Renal cortical epithelial cell (primary cell): Measurements from ENCODE around the gene P3H2. TPM values are rescaled to one million over a fixed set of nuclear protein-coding genes. Genes with fewer than 3 reads are reported as not detected.
"Not testable (repeated sequence)": the region's sequence is repeated elsewhere in the genome, so short reads cannot be mapped to it uniquely, and the experiment has no call there.

Experiments
- DNase-seq: peaks from one replicate; pipeline ENCODE4 v3.0.0-alpha.2; 2011; ENCODE audit warnings: low read depth
- total RNA-seq: library from RNA; depleted of rRNA; stranded (reverse); fragments of >200 nt; gene quantifications from 2 replicates; pipeline ENCODE4 v1.2.3, GENCODE V29; 2014

The P3H2 gene
- total RNA-seq, 1 donor from 2014 or later: 240 TPM

DNA sequence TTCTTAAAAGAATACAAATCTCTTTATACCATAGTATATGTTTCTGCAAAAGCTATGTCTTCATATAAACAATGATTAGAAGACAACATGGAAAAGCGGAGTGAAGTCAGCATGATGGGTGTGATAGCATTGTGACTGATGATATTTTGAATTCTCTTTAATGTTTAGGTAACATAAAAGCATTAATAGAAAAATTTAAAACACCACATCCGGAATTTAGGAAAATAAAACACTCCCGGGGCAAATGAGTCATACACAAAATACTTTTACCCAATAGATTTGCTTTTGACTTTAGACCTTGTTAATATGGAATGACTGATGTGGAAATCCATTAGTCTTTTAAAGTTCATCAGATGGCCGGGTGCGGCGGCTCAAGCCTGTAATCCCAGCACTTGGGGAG lies 134.7 kb downstream of the P3H2 start:
- no peak for DNase-seq

DNA sequence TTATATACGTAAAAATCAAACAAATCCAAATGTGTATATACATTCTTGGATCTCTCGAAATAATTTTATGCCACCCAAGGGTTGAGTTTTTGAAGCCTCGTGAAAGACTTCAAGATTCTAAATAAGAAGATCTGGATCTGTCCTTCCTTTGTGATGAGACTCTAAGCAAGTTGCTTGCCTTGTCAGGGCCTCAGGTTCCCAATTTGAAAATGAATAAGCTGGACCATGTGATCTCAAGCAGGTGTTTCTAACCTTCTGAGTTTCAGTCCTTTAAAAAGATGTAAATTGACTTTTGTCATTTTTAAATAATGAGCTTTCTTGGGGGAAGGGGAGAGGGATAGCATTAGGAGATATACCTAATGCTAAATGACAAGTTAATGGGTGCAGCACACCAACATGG lies 137.1 kb downstream of the P3H2 start:
- DNase-seq: no peak

DNA sequence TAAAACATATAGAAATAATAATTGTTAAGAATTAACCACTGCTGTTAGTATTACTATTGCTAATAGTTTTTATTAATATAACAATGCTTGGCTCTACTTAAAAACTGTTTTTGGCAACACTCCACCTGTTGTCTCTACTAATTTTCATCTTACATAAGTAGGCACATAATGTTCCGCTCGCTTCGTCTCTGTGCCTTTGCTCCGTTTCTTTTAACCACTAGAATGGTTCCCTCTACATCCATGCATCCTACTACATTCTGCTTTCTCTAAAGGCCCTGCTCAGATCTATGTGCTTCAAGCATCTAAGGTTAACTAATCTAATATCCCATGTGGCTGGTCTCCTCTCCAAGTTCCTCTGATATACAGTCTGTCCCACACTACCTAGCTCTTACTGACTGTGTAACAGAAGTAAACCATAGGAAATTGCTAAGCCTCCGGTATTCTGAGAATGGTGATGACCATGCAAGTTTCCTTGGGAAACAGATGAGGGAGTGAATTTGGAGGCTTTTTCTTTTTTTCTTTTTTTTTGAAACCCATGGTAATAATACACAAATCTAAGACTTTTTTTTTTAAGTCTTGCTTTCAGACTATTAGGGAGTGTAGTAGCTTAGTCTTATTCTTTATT lies 138.3 kb downstream of the P3H2 start:
- DNase-seq: no peak

DNA sequence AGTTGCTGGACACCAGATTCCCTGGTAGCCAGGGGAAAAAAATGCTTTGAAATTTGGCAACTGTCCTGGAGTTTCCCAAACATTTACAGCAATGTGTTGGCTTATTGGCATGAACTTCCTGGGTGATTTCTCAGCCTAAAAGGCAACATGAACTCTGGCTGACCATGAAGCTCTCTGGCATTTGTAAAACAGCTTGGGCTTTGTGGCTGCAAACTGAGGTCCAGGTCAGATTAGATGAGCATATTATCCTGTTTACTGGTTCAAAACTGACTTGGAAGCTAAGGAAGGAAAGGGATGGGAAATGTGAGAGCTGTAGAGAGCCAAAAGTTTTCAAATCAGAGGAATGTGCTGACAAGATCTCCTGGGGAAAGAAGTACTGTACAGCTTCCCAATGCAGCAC lies 139.0 kb downstream of the P3H2 start:
- peak; percentile 94 for DNase-seq

DNA sequence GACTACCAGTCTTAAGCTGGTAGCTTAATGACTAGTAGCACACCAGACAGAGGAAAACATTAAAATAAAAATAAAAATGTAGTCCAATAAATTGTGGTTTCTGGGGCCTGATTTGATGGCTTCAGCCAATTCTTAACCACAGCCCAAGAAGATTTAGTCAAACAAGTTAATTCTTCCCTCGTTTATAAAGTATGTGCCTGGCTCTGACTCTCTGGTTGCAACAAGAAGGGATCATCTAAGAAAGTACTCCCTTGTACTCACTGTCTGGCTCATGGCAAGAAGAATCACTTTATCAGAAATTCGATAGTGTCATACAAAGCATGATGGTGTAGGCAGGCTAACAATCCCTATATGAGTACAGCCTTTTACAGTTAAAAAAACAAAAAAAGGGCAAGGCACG lies 141.9 kb downstream of the P3H2 start:
- no peak for DNase-seq

DNA sequence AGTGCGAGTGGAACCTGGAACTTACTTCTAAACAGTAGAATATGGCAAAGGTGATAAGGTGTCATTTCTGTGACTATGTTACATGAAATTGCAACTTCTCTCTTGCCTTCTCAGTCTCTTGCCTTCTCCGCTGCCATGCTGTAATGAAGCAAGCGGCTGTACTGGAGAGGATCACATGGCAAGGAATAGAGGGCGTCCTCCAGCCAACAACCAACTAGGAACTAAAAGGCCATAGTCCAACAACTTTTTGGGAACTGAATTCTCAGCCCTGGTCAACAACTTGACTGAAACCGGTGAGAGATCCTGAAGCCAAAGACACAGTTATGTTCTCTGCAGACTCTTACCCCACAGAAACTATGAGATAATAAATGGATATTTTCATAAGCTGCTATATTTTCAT lies 143.5 kb downstream of the P3H2 start:
- DNase-seq: no peak

DNA sequence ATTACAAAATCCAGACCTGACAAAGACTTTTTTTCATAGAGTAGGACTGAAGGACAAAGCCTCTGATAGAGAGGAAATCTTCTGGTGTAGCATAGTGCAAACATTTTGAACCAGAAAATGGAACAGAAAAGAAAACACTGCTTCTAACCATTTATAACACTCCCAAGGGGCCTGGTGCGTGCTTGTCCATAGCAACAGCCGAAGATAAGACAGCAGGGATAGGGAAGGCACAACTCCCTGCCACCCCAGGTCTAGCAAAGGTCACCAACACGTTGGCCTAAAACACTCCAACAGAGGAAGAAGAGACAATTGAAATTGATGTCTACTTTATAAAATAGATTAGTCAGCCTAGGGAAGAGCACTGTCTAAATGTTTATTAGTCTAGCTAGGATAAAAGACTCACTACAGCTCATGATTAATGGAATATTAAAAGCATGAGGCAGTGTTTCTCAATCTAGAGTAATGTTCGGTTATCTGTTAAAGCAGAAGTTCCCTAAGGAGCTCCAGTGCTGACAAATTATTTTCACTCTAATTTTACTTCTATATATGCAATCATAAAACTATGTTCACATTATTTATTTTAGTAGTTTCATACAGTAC lies 145.2 kb downstream of the P3H2 start:
- no peak for DNase-seq

DNA sequence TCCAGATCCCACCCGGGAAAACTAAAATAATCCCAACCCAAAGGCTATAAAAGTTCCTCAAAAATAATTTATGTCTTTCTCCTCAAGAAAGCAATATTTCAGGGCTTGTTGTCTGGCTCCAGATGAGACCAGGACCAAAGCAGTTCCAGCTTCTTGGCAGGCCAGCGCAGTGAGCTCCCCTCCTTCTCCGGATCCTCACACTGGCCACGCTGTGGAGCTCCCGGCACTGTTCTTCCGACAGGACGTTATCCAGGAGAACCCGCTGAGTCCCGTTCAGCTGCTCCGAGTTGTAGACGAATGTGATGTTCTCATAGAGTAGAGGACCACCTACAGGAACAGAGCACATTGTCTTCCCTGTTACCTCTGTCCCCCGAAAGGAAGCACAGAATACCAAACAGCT lies 146.3 kb downstream of the P3H2 start:
- DNase-seq: no peak

DNA sequence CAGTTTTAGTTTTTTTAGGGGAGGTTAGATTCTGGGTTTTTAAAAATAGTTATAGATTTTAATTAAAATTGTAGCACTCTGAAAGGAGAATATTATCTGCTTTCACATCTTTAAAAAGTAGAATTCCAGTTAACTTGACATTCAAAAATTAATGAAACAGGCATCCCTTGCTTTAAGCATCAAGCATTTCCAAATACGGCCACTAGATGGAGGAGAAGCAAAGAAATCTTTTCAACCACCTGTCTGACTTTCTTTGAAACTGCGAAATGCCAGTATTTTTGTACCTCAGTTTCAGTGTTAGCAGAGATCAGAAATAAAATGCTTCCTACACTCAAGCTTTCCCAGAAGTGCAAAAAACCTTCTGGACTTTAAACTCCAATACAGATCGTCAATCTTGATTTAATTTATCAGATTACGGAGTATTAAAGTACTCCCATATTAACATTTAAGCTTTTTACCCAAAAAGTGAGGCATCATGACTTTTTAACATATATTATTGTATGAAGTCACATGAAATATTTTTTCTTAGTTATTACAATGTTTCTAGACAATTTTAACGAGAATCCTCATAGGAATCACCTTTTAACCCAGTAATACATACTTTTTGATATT lies 153.3 kb downstream of the P3H2 start:
- DNase-seq: peak; percentile 63

DNA sequence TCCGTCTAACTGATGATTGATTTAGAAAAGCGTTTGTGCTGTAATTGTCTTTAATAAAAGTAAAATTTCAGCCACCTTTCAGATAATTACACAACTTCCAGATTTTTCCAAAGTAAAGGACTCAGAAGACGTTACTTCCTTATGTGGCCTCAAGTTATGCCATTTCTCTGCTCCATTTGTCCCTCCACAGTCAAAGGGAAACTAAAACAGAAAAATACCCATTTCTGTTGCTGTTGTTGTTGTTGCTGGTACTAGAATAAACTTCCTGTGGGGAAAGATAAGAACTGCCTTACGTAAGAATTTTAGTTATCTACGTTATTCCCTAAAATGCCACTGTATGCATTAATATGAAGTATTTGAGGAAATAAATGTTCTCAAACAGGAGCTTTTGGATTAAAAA lies 153.9 kb downstream of the P3H2 start:
- no peak for DNase-seq

DNA sequence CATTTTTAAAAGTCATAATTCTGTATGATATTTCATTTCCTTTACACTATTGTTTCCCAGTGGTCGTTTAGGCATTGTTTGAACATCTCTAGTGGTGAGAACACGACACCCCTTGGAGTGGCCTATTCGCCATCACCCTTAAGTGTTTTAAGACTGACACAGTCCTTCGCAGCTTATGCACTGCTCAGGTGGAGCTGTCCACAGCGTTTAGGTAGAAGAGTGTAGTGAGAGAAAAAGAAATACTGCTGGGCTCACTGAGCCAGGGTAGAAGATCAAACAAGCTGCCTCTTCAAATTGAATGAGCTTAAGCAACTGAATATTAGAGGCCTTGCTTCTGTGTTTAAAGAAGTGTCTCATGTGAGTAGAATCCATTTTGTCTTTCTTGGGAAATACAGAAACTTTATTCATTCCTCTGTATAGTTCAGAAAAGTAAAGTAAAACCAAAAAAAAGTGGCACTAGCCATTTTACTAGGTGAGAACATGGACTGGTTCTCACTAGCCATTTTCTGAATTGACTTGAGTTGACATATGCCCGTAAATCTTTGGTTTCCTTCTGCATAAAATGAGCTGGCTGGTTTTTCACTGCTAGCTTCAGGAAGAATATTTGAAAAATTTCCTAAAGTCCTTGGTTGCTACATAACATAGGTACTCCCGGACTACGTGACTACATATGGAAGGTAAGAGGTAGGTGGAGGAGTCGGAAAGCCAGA lies 155.9 kb downstream of the P3H2 start:
- DNase-seq: no peak

DNA sequence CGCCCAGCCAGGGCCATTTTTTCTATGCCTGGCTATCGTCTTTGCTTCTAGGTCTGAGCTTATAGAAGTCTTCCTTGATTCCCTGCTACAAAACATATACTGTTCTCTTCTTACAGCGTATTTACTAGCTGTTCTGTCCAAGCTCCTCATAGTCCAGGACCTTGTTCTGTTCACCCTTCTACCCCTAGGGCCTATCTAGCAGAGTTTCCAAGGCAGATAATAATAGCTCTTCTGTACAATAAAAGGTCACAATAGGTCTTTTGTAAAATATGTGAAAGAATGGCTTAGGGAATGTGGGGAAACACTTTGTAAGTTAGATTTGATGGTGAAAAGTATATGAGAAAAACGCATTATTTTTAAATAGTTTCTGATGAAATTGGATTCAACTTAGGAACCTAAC lies 158.2 kb downstream of the P3H2 start:
- no peak for DNase-seq

DNA sequence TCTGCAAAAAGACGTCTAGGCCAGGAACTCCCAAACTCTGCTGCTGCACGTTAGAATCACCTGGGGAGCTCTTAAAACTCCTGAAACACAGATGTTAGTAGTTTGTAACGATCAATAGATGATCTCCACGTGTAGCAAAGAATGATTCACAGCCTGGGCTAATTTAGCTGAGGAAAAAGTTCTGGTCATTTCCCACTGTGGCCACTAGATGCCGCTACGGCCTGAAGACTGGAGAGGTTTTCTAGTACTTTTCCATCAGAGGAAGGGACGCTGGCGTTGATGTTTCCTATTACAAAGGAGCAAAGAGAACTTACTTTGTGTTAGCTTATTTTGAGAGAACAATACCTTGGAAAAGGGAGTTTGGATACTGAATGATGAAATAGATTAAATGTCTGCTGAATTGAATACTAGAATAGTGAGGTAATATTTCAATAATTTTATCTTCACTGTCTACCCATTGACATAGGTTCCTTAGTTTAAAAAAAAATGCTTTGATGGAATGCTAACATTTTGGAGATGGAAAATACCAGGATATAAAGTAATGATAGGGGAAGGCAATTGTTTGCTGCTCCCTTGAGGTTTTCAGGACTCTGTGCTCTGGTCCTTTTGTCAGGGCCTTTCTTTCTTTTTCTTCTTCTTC lies 159.1 kb downstream of the P3H2 start:
- DNase-seq: peak; percentile 81

DNA sequence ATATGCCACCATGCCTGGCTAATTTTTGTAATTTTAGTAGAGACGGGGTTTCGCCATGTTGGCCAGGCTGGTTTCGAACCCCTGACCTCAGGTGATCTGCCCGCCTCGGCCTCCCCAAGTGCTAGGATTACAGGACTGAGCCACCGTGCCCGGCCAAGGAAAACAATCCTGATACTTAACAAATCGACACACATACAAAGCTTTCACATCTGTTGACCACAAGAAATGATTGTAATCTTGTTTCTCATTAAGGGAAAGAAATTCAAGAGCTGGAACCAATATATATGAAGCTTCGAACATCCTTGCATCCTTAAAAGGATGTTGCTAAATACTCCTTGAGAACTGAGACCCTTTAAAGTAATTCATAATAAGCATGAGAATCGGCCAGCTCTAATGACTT lies 159.6 kb downstream of the P3H2 start:
- not testable (repeated sequence) for DNase-seq

DNA sequence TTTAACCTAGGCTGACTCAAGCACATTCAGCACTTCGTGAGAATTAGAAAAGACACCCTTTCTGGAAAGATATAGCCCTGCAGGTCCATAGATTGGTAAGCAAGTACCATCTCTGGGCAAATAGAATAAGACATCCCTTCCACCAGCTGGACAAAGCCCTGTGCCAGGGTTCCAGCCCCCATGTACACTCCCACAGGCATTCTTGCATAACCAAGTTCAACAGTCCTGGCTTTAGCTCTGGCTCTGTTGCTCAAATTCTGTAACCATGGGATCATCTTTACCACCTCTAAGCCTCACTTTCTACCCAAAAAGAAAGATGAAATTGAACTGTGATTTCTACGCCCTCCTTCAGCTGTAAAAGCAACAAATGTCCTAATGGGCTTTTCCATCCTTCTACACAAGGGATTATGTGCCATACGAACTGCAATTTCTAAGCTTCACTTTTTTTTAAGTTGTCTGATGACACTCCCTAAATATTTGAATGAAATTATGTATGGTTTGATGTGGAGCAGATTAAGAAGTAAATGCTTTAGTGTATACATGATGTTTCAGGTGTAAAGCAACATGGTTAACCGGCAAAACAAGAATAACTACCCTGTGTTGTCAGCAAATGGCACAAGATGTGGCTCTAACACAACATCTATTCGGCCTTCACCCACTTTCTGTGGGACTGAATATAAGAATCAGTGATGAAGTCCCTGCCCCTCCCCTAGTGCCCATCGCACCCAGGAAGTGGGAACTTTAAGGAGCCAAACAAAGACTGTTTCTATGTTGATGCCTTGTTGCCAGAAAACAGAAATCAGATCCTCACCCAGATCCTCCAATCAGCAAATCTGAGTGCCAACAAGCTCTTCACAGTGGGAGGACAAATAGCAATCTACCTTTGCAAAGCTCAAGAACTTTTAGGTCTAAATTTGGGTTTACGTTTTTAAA lies 165.7 kb downstream of the P3H2 start:
- no peak for DNase-seq

DNA sequence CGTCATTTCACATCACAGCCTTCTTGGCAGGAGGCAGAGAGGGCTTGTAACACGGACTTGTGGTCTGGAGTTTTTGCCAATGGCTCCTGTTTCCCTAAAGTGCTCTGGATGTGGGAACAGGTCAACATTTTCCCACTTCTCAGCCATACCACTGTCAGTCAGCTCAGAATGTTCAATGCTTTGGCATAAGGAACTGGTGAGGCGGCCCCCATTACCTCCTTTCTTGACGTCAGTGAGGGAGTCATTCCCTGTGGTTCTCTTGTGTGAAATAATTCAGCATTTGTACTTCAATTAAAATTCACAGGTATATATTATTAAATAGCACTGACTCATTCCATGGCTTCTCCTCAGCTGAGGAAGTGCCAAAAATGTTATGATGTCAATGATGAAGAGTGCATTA lies 167.1 kb downstream of the P3H2 start:
- no peak for DNase-seq

DNA sequence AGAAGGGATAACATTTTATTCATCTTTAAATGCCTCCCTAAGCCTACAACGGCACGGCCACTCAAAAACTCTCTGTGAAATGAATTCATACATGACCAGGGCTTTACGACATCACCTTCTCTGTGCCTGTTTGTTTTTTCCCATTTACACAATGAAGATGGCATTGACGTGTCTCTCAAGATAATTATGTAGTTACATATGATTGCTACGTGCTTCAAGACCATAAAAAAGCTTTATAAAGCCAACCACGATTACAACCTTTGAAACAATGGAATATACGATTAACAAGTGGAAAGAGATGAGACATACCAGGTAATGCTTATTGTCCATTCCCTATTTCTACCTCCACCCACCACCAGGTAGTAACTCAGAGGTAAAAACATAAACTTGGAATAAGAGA lies 168.4 kb downstream of the P3H2 start:
- no peak for DNase-seq

DNA sequence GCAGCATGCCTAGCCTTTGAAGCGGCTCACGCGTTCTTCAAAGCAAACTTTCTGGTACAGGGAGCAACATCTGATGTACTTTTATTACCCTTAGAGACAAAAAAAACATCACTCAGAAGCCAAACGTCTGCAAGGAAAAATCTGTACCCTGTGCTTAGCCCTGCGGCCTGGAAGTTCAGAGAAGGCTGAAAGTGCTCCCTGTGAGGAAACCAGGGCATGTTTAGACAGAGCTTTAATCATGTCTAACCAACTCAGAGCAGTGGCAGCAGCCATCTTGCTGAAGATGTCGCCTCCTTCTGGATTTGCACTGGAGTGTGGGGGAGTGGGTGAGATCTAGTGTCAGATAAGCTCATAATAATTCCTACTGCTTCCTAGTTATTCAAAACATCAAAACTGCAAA lies 170.4 kb downstream of the P3H2 start:
- no peak for DNase-seq

DNA sequence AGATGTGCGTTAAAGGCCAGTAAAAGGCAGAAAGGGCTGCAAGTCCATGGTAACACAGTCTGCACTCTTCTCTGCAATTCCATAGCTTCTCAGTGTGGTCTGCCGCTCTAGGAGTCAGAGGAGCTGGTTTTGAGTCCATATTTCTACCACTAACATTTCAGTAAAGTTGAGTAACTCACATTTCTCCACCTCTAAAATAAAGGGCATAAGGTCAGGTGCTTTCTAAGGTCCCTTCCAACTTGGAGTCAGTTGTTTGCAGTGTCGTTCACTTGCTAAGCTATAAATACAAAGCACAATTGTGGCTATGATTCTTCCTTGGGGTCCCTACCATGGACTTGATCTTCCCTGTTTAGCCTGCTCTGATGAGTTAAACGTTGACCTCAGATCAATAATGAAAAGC lies 171.1 kb downstream of the P3H2 start:
- DNase-seq: no peak

DNA sequence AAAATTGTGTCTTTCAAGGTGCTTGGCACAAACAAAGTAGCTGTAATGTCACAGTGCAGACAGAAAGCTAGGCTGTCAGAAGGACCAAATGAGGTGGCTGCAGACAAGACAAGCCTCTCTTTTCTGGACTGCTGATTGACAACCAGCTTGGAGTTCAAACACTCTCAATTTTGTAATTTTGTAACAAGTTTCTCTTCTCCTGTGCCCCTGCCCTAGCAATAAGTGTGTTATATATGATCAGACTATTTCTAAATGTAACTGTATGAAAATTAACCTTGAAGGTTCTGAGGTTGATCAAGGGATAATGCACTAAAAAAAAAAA lies 172.0 kb downstream of the P3H2 start:
- DNase-seq: no peak

DNA sequence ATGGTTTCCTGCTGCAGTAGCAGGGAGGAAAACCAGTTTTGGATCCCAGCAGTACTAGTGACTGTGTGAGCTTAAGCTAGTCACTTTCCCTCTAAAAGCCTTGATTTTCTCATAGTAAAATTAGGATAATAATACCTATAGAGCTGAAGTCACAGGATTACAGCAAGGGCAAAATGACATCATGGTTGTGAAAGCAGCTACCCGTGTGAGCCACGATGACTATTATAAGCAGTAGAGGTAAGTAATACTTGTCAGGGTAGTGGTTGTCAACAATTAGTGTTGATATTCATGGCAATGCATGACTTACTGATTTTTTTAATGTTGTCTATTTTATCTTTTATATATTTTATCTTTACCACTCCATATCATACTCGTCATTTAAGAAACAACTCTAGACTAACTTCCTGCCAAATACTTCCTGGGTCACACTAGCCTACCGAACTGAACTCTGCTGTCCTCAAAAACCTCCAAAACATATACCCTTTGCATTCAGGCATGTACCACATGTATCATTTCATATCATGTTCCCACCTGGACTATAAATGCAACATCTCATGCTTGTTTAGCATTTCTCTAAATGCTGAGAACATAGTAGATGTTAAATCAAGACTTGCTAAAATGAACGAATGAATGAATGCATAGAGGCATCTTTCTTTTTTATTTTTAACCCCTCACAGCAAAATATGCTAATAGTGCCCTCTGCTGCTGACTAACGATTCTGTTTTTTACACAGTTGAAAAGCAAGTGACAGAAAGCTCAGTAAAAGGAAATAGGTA lies 172.6 kb downstream of the P3H2 start:
- peak; percentile 57 for DNase-seq
